Common myeloid progenitor, CD34-positive (primary cell): Measurements from ENCODE around the gene CCDC30.
"Not testable (repeated sequence)": the region's sequence is repeated elsewhere in the genome, so short reads cannot be mapped to it uniquely, and the experiment has no call there.

ENCODE experiments used
- CTCF ChIA-PET: fragments of 350-600 bp; sonication (Branson Sonifier 250); formaldehyde crosslinking; loops from one replicate; lab custom pipeline; 2021; ENCODE audit warnings: antibody characterized with exemption; lab: Charles Lee
- POLR2A ChIA-PET: fragments of 350-600 bp; sonication (Branson Sonifier 250); formaldehyde crosslinking; loops from one replicate; lab custom pipeline; 2021; ENCODE audit warnings: antibody characterized with exemption; lab: Charles Lee
- DNase-seq, 3 donors: peaks; one replicate each; pipeline versions ENCODE4 v3.0.0 to v3.0.0-alpha.2; 2013
- H3K27ac ChIP-seq, 2 experiments: 1 replicate in 1 of 2; 2 replicates in 1 of 2; pipeline ENCODE4 v1.7.0; 2013; ENCODE audit warnings: inconsistent platforms in 2 of 2, low read length in 2 of 2, mild to moderate bottlenecking in 2 of 2, low read depth in 1 of 2, moderate library complexity in 1 of 2; ENCODE audit not compliant: severe bottlenecking in 2 of 2, insufficient read depth in 1 of 2, poor library complexity in 1 of 2
- H3K27me3 ChIP-seq, 5 experiments: replicated peaks in 2 of 5; 1 replicate in 3 of 5; 2 replicates in 2 of 5; pipeline versions ENCODE4 v1.6.1 to v1.7.0; 2013; ENCODE audit warnings: low read length in 4 of 5, mild to moderate bottlenecking in 2 of 5, moderate library complexity in 2 of 5, inconsistent platforms in 1 of 5; ENCODE audit not compliant: insufficient read depth in 5 of 5, control insufficient read depth in 4 of 5
- H3K36me3 ChIP-seq, 4 experiments: 1 replicate in 2 of 4; 2 replicates in 2 of 4; pipeline versions ENCODE4 v1.6.1 to v1.7.0; 2013; ENCODE audit warnings: low read length in 3 of 4, control low read depth in 1 of 4, mild to moderate bottlenecking in 1 of 4; ENCODE audit not compliant: control insufficient read depth in 4 of 4, insufficient read depth in 4 of 4
- H3K4me1 ChIP-seq, 4 experiments: 1 replicate in 3 of 4; 2 replicates in 1 of 4; pipeline versions ENCODE4 v1.6.1 to v1.7.1; 2013; ENCODE audit warnings: low read length in 3 of 4, mild to moderate bottlenecking in 3 of 4, control low read depth in 1 of 4, inconsistent platforms in 1 of 4, moderate library complexity in 1 of 4; ENCODE audit not compliant: control insufficient read depth in 4 of 4, insufficient read depth in 4 of 4; ENCODE audit errors: control extremely low read depth in 1 of 4
- H3K4me3 ChIP-seq, 7 experiments: 1 replicate in 4 of 7; 2 replicates in 3 of 7; pipeline versions ENCODE4 v1.5.1 to v1.7.0; 2013; ENCODE audit warnings: mild to moderate bottlenecking in 7 of 7, low read length in 6 of 7, moderate library complexity in 6 of 7, inconsistent platforms in 2 of 7, low read depth in 2 of 7, control low read depth in 1 of 7; ENCODE audit not compliant: insufficient read depth in 4 of 7, control insufficient read depth in 1 of 7; ENCODE audit errors: extremely low read depth in 1 of 7
- H3K9me3 ChIP-seq, 5 experiments: 1 replicate in 4 of 5; 2 replicates in 1 of 5; pipeline versions ENCODE4 v1.6.1 to v1.7.1; 2013; ENCODE audit warnings: low read length in 4 of 5, mild to moderate bottlenecking in 2 of 5, inconsistent platforms in 1 of 5, low read depth in 1 of 5, moderate library complexity in 1 of 5; ENCODE audit not compliant: control insufficient read depth in 4 of 5, insufficient read depth in 2 of 5; ENCODE audit errors: control extremely low read depth in 1 of 5
- WGBS: methylation state at CpG from one replicate; pipeline ENCODE4 v1.1.5; 2013; ENCODE audit not compliant: insufficient coverage; 5-methylcytosine and 5-hydroxymethylcytosine counted together

Gene CCDC30

DNA sequence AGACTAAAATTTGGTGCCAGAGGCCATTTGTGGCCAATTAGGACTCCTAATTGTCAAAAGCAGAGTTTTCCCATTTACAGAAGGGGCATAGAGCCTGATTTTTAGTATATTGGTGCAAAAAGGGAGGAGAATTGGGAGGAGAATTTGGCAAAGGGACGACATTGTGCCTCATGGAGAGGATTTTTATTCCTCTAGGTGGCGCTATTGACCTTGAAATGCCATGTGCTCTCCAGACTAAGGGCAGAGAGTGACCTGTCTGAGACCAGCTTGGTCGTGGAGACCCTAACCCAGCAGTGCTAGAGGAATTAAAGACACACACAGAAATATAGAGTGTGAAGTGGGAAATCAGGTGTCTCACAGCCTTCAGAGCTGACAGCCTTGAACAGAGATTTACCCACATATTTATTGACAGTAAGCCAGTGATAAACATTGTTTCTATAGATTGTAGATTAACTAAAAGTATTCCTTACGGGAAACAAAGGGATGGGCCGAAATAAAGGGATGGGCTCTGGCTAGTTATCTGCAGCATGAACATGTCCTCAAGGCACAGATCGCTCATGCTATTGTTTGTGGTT, 48.6 kb downstream of the CCDC30 start:
- H3K4me1 ChIP-seq, CTCF ChIA-PET, H3K27me3 ChIP-seq, H3K4me3 ChIP-seq, POLR2A ChIA-PET, H3K27ac ChIP-seq: not testable (repeated sequence)
- 94% methylated on average over 5 of the region's 6 CpGs for WGBS
- H3K36me3 ChIP-seq: peaks cover 0 to 13% (median 1%) of the 10 kb centered on the region in 4 experiments
- DNase-seq: peak in 2 of 3 donors; percentile 21 to 30
- peaks cover 8 to 83% (median 38%) of the 10 kb centered on the region in 5 experiments for H3K9me3 ChIP-seq

DNA sequence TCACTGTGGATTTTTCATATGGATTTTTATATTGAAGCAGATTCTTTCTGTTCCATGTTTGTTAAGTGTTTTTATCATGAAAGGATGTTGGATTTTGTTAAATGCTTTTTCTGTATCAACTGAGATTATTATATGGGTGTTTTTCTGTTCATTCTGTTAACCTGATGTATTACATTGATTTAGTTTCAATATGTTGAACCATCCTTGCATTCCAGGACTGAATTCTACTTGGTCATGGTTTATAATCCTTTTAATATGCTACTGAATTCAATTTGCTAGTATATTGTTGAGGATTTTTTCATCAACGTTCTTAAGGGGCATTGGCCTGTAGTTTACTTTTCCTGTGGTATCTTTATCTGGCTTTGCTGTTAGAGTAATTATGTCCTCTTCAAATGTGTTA, 55.8 kb downstream of the CCDC30 start:
- Histone ChIP-seq H3K4me3 (no peak overlapping the region), H3K27me3 (no peaks in the 10 kb centered on the region), H3K4me1 (no peaks in the 10 kb centered on the region), H3K36me3 (no peaks in the 10 kb centered on the region), H3K27ac (no peak overlapping the region), H3K9me3 (peaks cover 0 to 49% (median 8%) of the 10 kb centered on the region in 5 experiments)
- DNase-seq: peak; percentile 15 to 56 (median 52)
- no CpG with 5 or more reads among the region's 1 CpG for WGBS
- ChIA-PET POLR2A (no interaction called here), CTCF (no interaction called here)

DNA sequence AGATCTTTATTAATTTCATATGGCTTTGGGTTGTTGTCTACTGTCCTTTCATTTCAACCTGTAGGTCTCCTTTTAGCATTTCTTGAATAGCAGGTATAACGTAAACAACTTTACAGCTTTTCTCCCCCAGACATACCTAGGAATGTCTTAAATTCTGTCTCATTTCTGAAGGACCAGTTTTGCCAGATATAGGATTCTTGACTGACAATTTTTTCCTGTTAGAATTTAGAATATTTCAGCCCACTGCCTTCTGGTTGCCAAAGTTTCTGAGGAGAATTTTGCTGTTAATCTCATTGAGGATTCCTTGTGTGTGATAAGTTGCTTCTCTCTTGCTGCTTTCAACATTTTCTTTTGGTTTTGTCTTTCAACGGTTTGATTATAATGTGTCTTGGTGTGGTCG, 60.1 kb downstream of the CCDC30 start:
- CTCF ChIA-PET: no interaction called here
- Histone ChIP-seq H3K9me3 (peaks cover 0 to 31% (median 10%) of the 10 kb centered on the region in 5 experiments), H3K4me1 (peaks cover 0 to 5% (median 2%) of the 10 kb centered on the region in 4 experiments)

GRCh38 chr1:42524330-42524729, 61.2 kb downstream of the CCDC30 start:
- H3K9me3 ChIP-seq: peaks cover 0 to 20% (median 3%) of the 10 kb centered on the region in 5 experiments
- no CpG with 5 or more reads among the region's 3 CpGs for WGBS
- H3K27me3 ChIP-seq: no peaks in the 10 kb centered on the region
- POLR2A ChIA-PET: no interaction called here
- no peaks in the 10 kb centered on the region for H3K36me3 ChIP-seq
- H3K4me3 ChIP-seq: no peak overlapping the region
- H3K4me1 ChIP-seq: peaks cover 0 to 5% (median 2%) of the 10 kb centered on the region in 4 experiments
- no peak overlapping the region for H3K27ac ChIP-seq
- no peak for DNase-seq
- CTCF ChIA-PET: no interaction called here

More for the DNA sequence above, 60.1 kb downstream of the CCDC30 start:
- H3K36me3 ChIP-seq: no peaks in the 10 kb centered on the region
- no CpG with 5 or more reads among the region's 3 CpGs for WGBS
- H3K27ac ChIP-seq: no peak overlapping the region
- no peak overlapping the region for H3K4me3 ChIP-seq
- no peaks in the 10 kb centered on the region for H3K27me3 ChIP-seq
- POLR2A ChIA-PET: no interaction called here
- no peak for DNase-seq

- peak overlapping the region in 6 of 7 experiments; percentile 16 to 82 (median 52) for H3K4me3 ChIP-seq
- WGBS: 27% methylated on average over 3 of the region's 3 CpGs
- H3K27me3 ChIP-seq: no peaks in the 10 kb centered on the region
- peak overlapping the region in 1 of 2 experiments; percentile 57 for H3K27ac ChIP-seq
- H3K36me3 ChIP-seq: no peaks in the 10 kb centered on the region
- H3K4me1 ChIP-seq: peaks cover 0 to 13% (median 6%) of the 10 kb centered on the region in 4 experiments
- CTCF ChIA-PET: no interaction called here
- H3K9me3 ChIP-seq: peaks cover 0 to 5% (median 0%) of the 10 kb centered on the region in 5 experiments
- DNase-seq: peak; percentile 27 to 73 (median 63)
- POLR2A ChIA-PET: no interaction called here
Measured at GRCh38 chr1:42529724-42530181, 66.7 kb downstream of the CCDC30 start.

DNA sequence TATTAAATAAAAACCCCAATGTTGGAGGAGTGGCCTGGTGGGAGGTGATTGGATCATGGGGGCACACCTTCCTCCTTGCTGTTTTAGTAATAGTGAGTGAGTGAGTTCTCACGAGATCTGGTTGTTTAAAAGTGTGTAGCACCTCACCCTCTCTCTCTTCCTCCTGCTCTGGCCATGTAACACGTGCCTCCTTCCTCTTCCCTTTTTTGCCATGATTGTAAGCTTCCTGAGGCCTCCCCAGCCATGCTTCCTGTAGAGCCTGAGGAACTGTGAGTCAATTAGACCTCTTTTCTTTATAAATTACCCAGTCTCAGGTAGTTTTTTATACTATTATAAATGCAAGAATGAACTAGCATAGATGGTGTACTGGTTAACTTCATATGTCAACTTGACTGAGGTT, 68.0 kb downstream of the CCDC30 start:
- DNase-seq: no peak
- whole genome bisulfite sequencing: 0% methylated on average over 1 of the region's 2 CpGs
- H3K4me3 ChIP-seq: peak overlapping the region in 1 of 7 experiments; percentile 22

GRCh38 chr1:42533101-42533863, 70.2 kb downstream of the CCDC30 start:
- WGBS: 95% methylated on average over 6 of the region's 6 CpGs
- ChIA-PET CTCF (interaction anchor here (1.6 kb wide), 1 partner anchor 16 kb away, joined by 4 read pairs; no protein-coding TSS in a partner anchor), POLR2A (no interaction called here)

More for the DNA sequence above, 68.0 kb downstream of the CCDC30 start:
- POLR2A ChIA-PET: no interaction called here
- peaks cover 0 to 13% (median 6%) of the 10 kb centered on the region in 4 experiments for H3K4me1 ChIP-seq
- H3K36me3 ChIP-seq: no peaks in the 10 kb centered on the region
- CTCF ChIA-PET: no interaction called here
- H3K9me3 ChIP-seq: peaks cover 0 to 5% (median 0%) of the 10 kb centered on the region in 5 experiments
- no peak overlapping the region for H3K27ac ChIP-seq
- H3K27me3 ChIP-seq: no peaks in the 10 kb centered on the region

More at GRCh38 chr1:42533101-42533863, 70.2 kb downstream of the CCDC30 start:
- H3K4me1 ChIP-seq: peaks cover 0 to 8% (median 4%) of the 10 kb centered on the region in 4 experiments
- peaks cover 0 to 4% (median 1%) of the 10 kb centered on the region in 4 experiments for H3K36me3 ChIP-seq
- H3K27ac ChIP-seq: no peak overlapping the region
- H3K4me3 ChIP-seq: no peak overlapping the region
- H3K27me3 ChIP-seq: no peaks in the 10 kb centered on the region
- no peak for DNase-seq
- peaks cover 0 to 7% (median 0%) of the 10 kb centered on the region in 5 experiments for H3K9me3 ChIP-seq
